HepG2 (cell line): Measurements from ENCODE around the gene GP1BA. TPM values are rescaled to one million over a fixed set of nuclear protein-coding genes. Genes with fewer than 3 reads are reported as not detected.

Experiments
- AGO1 ChIP-seq: fragments of 200-400 bp; formaldehyde crosslinking; IDR thresholded peaks from 2 replicates; pipeline ENCODE4 v1.6.1; 2017; ENCODE audit warnings: mild to moderate bottlenecking, low read depth, low read length, moderate library complexity; ENCODE audit not compliant: poor library complexity, severe bottlenecking
- BRD4 ChIP-seq: sonication (generic); formaldehyde crosslinking; IDR thresholded peaks from 2 replicates; pipeline ENCODE4 v1.4.0; 2020; ENCODE audit warnings: missing genetic modification reagents
- FOSL2 ChIP-seq: sonication (generic); formaldehyde crosslinking; IDR thresholded peaks from 2 replicates; pipeline ENCODE4 v1.4.0; 2020; ENCODE audit warnings: missing genetic modification reagents
- GABPA ChIP-seq, 2 experiments: IDR thresholded peaks; 2 replicates each; pipeline ENCODE4 v1.6.1; 2011 to 2016; ENCODE audit warnings: low read depth in 2 of 2, low read length in 1 of 2, missing biosample characterization in 1 of 2, missing genetic modification characterization in 1 of 2
- GLI4 ChIP-seq: sonication (generic); formaldehyde crosslinking; IDR thresholded peaks from 2 replicates; pipeline ENCODE4 v1.5.1; 2020; ENCODE audit warnings: missing genetic modification reagents, mild to moderate bottlenecking, moderate library complexity, borderline replicate concordance
- MED13 ChIP-seq: sonication (generic); formaldehyde crosslinking; IDR thresholded peaks from 2 replicates; pipeline ENCODE4 v1.5.0; 2020; ENCODE audit warnings: missing genetic modification reagents
- MTF1 ChIP-seq: sonication (generic); formaldehyde crosslinking; IDR thresholded peaks from 2 replicates; pipeline ENCODE4 v1.5.0; 2020; ENCODE audit warnings: missing genetic modification reagents
- MXD4 ChIP-seq: IDR thresholded peaks from 2 replicates; pipeline ENCODE4 v1.6.1; 2016; ENCODE audit warnings: mild to moderate bottlenecking, missing biosample characterization, missing genetic modification reagents
- PTBP1 ChIP-seq: fragments of 200-400 bp; formaldehyde crosslinking; IDR thresholded peaks from 2 replicates; pipeline ENCODE4 v1.6.1; 2018; ENCODE audit warnings: low read length, low read depth; ENCODE audit not compliant: poor library complexity, severe bottlenecking
- RBFOX2 ChIP-seq: fragments of 200-400 bp; formaldehyde crosslinking; IDR thresholded peaks from 2 replicates; pipeline ENCODE4 v1.6.1; 2017; ENCODE audit warnings: low read depth, mild to moderate bottlenecking, low read length
- REL ChIP-seq: sonication (generic); formaldehyde crosslinking; conservative IDR thresholded peaks from 2 replicates; pipeline ENCODE4 v1.8.0; 2022; ENCODE audit warnings: mild to moderate bottlenecking, missing genetic modification reagents, moderate library complexity
- SAFB2 ChIP-seq: sonication (generic); formaldehyde crosslinking; IDR thresholded peaks from 2 replicates; pipeline ENCODE4 v1.5.1; 2020; ENCODE audit warnings: missing genetic modification reagents, low read depth, mild to moderate bottlenecking, borderline replicate concordance
- SNAI1 ChIP-seq: sonication (generic); formaldehyde crosslinking; IDR thresholded peaks from 2 replicates; pipeline ENCODE4 v1.5.0; 2020; ENCODE audit warnings: mild to moderate bottlenecking, missing genetic modification reagents, borderline replicate concordance
- TBX2 ChIP-seq: sonication (generic); formaldehyde crosslinking; IDR thresholded peaks from 2 replicates; pipeline ENCODE4 v1.5.0; 2020; ENCODE audit warnings: missing genetic modification reagents, mild to moderate bottlenecking, borderline replicate concordance
- YY1 ChIP-seq: IDR thresholded peaks from 2 replicates; pipeline ENCODE4 v1.6.1; 2011; ENCODE audit warnings: low read length, low read depth, moderate library complexity, mild to moderate bottlenecking; ENCODE audit not compliant: insufficient read depth, insufficient replicate concordance
- ZC3H13 ChIP-seq: sonication (generic); formaldehyde crosslinking; IDR thresholded peaks from 2 replicates; pipeline ENCODE4 v1.8.1; 2023; ENCODE audit warnings: mild to moderate bottlenecking, missing genetic modification reagents, moderate library complexity
- ZFP36L1 ChIP-seq: sonication (generic); formaldehyde crosslinking; IDR thresholded peaks from 2 replicates; pipeline ENCODE4 v1.8.0; 2022; ENCODE audit warnings: mild to moderate bottlenecking, missing genetic modification reagents, moderate library complexity
- ZNF232 ChIP-seq: sonication (generic); formaldehyde crosslinking; IDR thresholded peaks from 2 replicates; pipeline ENCODE4 v1.4.0; 2020; ENCODE audit warnings: missing genetic modification reagents, borderline replicate concordance
- ZNF543 ChIP-seq: sonication (generic); formaldehyde crosslinking; IDR thresholded peaks from 2 replicates; pipeline ENCODE4 v1.4.0; 2020; ENCODE audit warnings: mild to moderate bottlenecking, missing genetic modification reagents
- ZNF678 ChIP-seq: sonication (generic); formaldehyde crosslinking; IDR thresholded peaks from 2 replicates; pipeline ENCODE4 v1.4.0; 2020; ENCODE audit warnings: mild to moderate bottlenecking, missing genetic modification reagents
- ZNF713 ChIP-seq: sonication (generic); formaldehyde crosslinking; IDR thresholded peaks from 2 replicates; pipeline ENCODE4 v1.4.0; 2020; ENCODE audit warnings: mild to moderate bottlenecking, missing genetic modification reagents
- ZNF737 ChIP-seq: sonication (generic); formaldehyde crosslinking; IDR thresholded peaks from 2 replicates; pipeline ENCODE4 v1.5.0; 2020; ENCODE audit warnings: missing genetic modification reagents, mild to moderate bottlenecking, borderline replicate concordance
- ZSCAN21 ChIP-seq: sonication (generic); formaldehyde crosslinking; IDR thresholded peaks from 2 replicates; pipeline ENCODE4 v1.8.0; 2022; ENCODE audit warnings: mild to moderate bottlenecking, missing genetic modification reagents, moderate library complexity, borderline replicate concordance
- polyA plus RNA-seq, 8 experiments: library from polyadenylated mRNA; depleted of rRNA in 3 of 8; stranded (reverse) in 7 of 8; unstranded in 1 of 8; fragments of >200 nt; fragmentation: Illumina TruSeq in 4 of 8; extraction: Trizol in 4 of 8; gene quantifications; 2 replicates each; pipeline versions ENCODE4 v1.2.1 to v1.2.3, GENCODE V29; 2011 to 2016; ENCODE audit warnings: low read depth in 4 of 8, missing spikeins in 1 of 8, mixed read lengths in 1 of 8; ENCODE audit not compliant: insufficient read depth in 1 of 8
- total RNA-seq, 5 experiments: library from RNA; depleted of rRNA; stranded (reverse); fragments of >200 nt; fragmentation: Illumina TruSeq; extraction: Trizol; gene quantifications; 2 replicates each; pipeline ENCODE4 v1.2.3, GENCODE V29; 2016; ENCODE audit warnings: low read depth in 1 of 5
- TF ChIP-seq, protein P1 (sequence below): sonication (generic); formaldehyde crosslinking; IDR thresholded peaks from 2 replicates; pipeline ENCODE4 v1.4.0; 2020; ENCODE audit warnings: mild to moderate bottlenecking, missing genetic modification reagents
- TF ChIP-seq, protein P2 (sequence below): IDR thresholded peaks from 2 replicates; pipeline ENCODE4 v1.6.1; 2016; ENCODE audit warnings: control low read depth
- TF ChIP-seq, protein P3 (sequence below): IDR thresholded peaks from 2 replicates; pipeline ENCODE4 v1.6.1; 2016

The GP1BA gene
- total and polyA plus RNA-seq, 2 of the 13 experiments (the other 11 are each of a cell fraction or from before 2014, with no cell fraction given): not detected

DNA sequence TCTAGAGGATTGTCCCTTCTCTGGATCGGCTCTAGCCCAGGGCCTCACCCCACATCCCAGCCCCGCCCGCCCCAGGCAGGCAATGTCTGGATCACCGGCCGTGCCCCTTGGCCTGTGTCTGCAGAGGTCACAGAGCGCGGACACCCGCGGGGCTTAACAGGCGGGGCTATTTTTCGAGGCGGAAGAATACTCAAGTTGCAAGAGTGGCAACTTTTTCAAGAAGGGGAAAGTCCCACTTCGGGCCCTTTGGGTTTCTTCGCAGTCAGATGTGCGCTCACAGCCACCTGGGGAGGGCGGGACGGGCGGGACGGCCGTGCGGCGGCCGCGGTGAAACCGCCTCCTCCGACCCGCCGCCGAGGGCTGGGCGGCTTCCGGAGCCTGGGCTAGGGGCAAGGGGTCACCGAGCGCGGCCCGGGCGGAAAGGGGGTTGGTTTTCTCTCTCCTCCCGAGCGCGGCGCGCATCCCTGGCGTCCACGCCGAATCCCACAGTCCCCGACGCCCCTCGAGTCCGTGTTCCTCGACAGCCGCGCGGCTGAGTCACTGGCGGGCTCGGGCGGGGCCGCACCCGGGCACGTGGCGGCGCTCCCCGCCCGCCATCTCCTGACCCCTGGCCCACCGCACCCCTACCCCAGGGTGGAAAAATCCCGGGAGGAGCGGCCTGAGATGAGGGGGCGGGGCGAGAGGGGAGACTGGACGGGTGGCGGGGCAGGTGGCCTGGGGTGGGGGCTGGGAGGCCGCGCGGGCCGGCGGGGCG is 17.4 kb downstream of the GP1BA start (continued):
- TF ChIP-seq YY1 (peak; percentile 65), REL (CRISPR knock-in tag) (peak; percentile 91), GABPA (IDR thresholded peaks at IDR 0.05; ENCODE audit: low read depth, low read length) (peak; percentile 22; the same call in 1 of the 2 replicates), GABPA (CRISPR knock-in tag; IDR thresholded peaks at IDR 0.05; ENCODE audit: low read depth) (0 out of 2 replicates have a peak, but pooled peaks have one; percentile 2), ZFP36L1 (CRISPR knock-in tag) (0 out of 2 replicates have a peak, but pooled peaks have one; percentile 50), RBFOX2 (peak; percentile 94), ZNF737 (CRISPR knock-in tag) (no peak), ZNF678 (CRISPR knock-in tag) (0 out of 2 replicates have a peak, but pooled peaks have one; percentile 53), FOSL2 (CRISPR knock-in tag) (peak; percentile 83), PTBP1 (no peak), ZNF543 (CRISPR knock-in tag) (0 out of 2 replicates have a peak, but pooled peaks have one; percentile 39), ZNF232 (CRISPR knock-in tag) (peak; percentile 68; the same call in 1 of the 2 replicates), ZSCAN21 (peak; percentile 71; the same call in 1 of the 2 replicates), MTF1 (CRISPR knock-in tag) (no peak), SAFB2 (no peak), BRD4 (CRISPR knock-in tag) (peak; percentile 11; the same call in 1 of the 2 replicates), MED13 (CRISPR knock-in tag) (no peak), ZC3H13 (CRISPR knock-in tag) (peak; percentile 92), ZNF713 (CRISPR knock-in tag) (0 out of 2 replicates have a peak, but pooled peaks have one; percentile 31), AGO1 (no peak), SNAI1 (CRISPR knock-in tag) (no peak; the same call in 1 of the 2 replicates), GLI4 (CRISPR knock-in tag) (peak; percentile 89; the same call in 1 of the 2 replicates), MXD4 (CRISPR knock-in tag) (peak; percentile 26; the same call in 1 of the 2 replicates), TBX2 (peak; percentile 60; the same call in 1 of the 2 replicates)
- TF ChIP-seq, protein P1, sequence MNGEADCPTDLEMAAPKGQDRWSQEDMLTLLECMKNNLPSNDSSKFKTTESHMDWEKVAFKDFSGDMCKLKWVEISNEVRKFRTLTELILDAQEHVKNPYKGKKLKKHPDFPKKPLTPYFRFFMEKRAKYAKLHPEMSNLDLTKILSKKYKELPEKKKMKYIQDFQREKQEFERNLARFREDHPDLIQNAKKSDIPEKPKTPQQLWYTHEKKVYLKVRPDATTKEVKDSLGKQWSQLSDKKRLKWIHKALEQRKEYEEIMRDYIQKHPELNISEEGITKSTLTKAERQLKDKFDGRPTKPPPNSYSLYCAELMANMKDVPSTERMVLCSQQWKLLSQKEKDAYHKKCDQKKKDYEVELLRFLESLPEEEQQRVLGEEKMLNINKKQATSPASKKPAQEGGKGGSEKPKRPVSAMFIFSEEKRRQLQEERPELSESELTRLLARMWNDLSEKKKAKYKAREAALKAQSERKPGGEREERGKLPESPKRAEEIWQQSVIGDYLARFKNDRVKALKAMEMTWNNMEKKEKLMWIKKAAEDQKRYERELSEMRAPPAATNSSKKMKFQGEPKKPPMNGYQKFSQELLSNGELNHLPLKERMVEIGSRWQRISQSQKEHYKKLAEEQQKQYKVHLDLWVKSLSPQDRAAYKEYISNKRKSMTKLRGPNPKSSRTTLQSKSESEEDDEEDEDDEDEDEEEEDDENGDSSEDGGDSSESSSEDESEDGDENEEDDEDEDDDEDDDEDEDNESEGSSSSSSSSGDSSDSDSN (CRISPR knock-in tag): peak; percentile 45; the same call in 1 of the 2 replicates
- TF ChIP-seq, protein P2, sequence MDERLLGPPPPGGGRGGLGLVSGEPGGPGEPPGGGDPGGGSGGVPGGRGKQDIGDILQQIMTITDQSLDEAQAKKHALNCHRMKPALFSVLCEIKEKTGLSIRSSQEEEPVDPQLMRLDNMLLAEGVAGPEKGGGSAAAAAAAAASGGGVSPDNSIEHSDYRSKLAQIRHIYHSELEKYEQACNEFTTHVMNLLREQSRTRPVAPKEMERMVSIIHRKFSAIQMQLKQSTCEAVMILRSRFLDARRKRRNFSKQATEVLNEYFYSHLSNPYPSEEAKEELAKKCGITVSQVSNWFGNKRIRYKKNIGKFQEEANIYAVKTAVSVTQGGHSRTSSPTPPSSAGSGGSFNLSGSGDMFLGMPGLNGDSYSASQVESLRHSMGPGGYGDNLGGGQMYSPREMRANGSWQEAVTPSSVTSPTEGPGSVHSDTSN: no peak
- TF ChIP-seq, protein P3, sequence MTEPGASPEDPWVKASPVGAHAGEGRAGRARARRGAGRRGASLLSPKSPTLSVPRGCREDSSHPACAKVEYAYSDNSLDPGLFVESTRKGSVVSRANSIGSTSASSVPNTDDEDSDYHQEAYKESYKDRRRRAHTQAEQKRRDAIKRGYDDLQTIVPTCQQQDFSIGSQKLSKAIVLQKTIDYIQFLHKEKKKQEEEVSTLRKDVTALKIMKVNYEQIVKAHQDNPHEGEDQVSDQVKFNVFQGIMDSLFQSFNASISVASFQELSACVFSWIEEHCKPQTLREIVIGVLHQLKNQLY (CRISPR knock-in tag): peak; percentile 34
